Parathyroid adenoma (tissue), 2 donors: Measurements from ENCODE around the gene MAGI1.

Source experiments
- H2AFZ ChIP-seq: fragments of 300-600 bp; sonication (generic); one replicate; pipeline ENCODE4 v1.7.0; 2017; ENCODE audit warnings: antibody characterized with exemption, mild to moderate bottlenecking
- H3K27ac ChIP-seq: fragments of 300-600 bp; sonication (generic); one replicate; pipeline ENCODE4 v1.7.0; 2017
- H3K27me3 ChIP-seq: fragments of 300-600 bp; sonication (generic); one replicate; pipeline ENCODE4 v1.7.0; 2017; ENCODE audit warnings: low read length; ENCODE audit not compliant: control insufficient read depth, insufficient read depth
- H3K36me3 ChIP-seq: fragments of 300-600 bp; sonication (generic); one replicate; pipeline ENCODE4 v1.7.0; 2017; ENCODE audit warnings: low read length; ENCODE audit not compliant: control insufficient read depth, insufficient read depth
- H3K4me1 ChIP-seq: fragments of 300-600 bp; sonication (generic); one replicate; pipeline ENCODE4 v1.7.0; 2017; ENCODE audit warnings: control low read depth
- H3K4me2 ChIP-seq: fragments of 300-600 bp; sonication (generic); one replicate; pipeline ENCODE4 v1.7.0; 2017; ENCODE audit warnings: low read length
- H3K4me3 ChIP-seq: fragments of 300-600 bp; sonication (generic); one replicate; pipeline ENCODE4 v1.7.0; 2017; ENCODE audit warnings: low read depth, low read length
- H3K79me2 ChIP-seq: fragments of 300-600 bp; sonication (generic); one replicate; pipeline ENCODE4 v1.7.0; 2017; ENCODE audit warnings: control low read depth
- H3K9ac ChIP-seq: fragments of 300-600 bp; sonication (generic); one replicate; pipeline ENCODE4 v1.7.0; 2017; ENCODE audit warnings: mild to moderate bottlenecking
- H3K9me3 ChIP-seq: fragments of 300-600 bp; sonication (generic); one replicate; pipeline ENCODE4 v1.7.0; 2017; ENCODE audit warnings: low read length; ENCODE audit not compliant: control insufficient read depth
- TF ChIP-seq, protein P1 (sequence below): fragments of 300-600 bp; sonication (generic); IDR thresholded peaks from one replicate; pipeline ENCODE4 v1.7.0; 2017; ENCODE audit warnings: antibody characterized with exemption, mild to moderate bottlenecking
- donor health status: primary hyperparathyroidism.

Gene MAGI1

DNA sequence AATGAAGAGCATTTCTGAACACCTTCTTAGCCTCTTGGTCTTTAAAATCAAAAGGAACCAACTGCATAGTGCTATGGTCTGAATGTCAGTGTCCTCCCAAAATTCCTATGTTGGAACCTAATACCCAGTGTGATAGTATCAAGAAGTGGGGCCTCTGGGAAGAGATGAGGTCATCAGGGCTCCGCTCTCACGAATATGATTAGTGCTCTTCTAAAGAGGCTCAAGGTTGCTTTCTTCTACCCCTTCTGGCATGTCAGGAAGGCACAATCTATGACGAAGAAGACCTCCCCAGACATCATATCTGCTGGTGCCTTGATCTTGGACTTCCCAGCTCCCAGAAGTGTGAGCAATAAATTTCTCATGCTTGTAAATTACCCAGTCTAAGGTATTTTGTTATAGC, 209.5 kb downstream of the MAGI1 start:
- Histone ChIP-seq H3K9ac (no peak overlapping the region), H3K36me3 (no peaks in the 10 kb centered on the region), H3K9me3 (no peaks in the 10 kb centered on the region), H3K27me3 (no peaks in the 10 kb centered on the region), H3K79me2 (no peaks in the 10 kb centered on the region), H3K27ac (no peak overlapping the region), H3K4me1 (peaks cover 3% of the 10 kb centered on the region), H2AFZ (no peak overlapping the region), H3K4me3 (no peak overlapping the region), H3K4me2 (no peak overlapping the region)
- TF ChIP-seq, protein P1, sequence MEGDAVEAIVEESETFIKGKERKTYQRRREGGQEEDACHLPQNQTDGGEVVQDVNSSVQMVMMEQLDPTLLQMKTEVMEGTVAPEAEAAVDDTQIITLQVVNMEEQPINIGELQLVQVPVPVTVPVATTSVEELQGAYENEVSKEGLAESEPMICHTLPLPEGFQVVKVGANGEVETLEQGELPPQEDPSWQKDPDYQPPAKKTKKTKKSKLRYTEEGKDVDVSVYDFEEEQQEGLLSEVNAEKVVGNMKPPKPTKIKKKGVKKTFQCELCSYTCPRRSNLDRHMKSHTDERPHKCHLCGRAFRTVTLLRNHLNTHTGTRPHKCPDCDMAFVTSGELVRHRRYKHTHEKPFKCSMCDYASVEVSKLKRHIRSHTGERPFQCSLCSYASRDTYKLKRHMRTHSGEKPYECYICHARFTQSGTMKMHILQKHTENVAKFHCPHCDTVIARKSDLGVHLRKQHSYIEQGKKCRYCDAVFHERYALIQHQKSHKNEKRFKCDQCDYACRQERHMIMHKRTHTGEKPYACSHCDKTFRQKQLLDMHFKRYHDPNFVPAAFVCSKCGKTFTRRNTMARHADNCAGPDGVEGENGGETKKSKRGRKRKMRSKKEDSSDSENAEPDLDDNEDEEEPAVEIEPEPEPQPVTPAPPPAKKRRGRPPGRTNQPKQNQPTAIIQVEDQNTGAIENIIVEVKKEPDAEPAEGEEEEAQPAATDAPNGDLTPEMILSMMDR: no peak

DNA sequence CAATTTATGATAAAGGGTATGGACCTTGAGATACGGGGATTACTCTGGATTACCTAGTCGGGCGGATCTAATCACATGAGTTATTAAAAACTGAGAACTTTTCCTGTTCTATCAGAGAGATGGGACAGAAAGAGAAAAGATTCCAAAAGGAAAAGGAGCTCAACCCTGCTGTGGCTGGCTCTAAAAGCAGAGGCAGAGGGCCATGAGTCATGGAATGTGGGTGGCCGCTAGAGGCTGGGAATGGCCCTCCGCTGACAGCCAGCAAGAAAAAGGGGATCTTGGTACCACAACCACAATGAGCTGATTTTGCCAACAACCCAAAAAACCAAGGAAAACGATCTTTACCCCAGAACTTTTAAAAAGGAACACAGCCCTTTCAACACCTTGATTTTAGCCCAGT, 210.0 kb downstream of the MAGI1 start:
- Histone ChIP-seq H2AFZ (no peak overlapping the region), H3K27ac (no peak overlapping the region), H3K27me3 (no peaks in the 10 kb centered on the region), H3K9me3 (no peaks in the 10 kb centered on the region), H3K4me1 (no peaks in the 10 kb centered on the region), H3K4me3 (no peak overlapping the region), H3K36me3 (no peaks in the 10 kb centered on the region), H3K4me2 (no peak overlapping the region), H3K79me2 (no peaks in the 10 kb centered on the region), H3K9ac (no peak overlapping the region)
- TF ChIP-seq, protein P1: no peak

DNA sequence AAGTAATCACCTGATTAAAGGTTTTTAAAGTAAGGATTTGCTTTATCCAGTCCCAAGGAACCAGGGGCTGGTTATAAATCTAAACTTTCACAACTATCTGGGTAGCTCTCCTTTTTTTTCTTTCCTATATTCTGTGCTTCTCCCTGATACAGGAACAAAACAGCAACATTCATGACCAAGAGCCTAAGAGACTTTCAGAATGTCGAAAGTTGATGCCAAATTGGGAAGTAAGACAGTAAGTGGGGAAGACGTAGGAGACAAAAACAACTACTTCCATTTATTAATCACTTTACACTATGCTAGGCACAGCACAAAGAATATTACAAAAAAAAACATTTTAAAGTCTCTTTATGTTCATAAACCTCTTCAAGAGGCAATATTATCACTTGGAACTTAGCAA, 211.6 kb downstream of the MAGI1 start:
- no peaks in the 10 kb centered on the region for H3K36me3 ChIP-seq
- H3K4me3 ChIP-seq: no peak overlapping the region
- no peak overlapping the region for H3K4me2 ChIP-seq
- H3K4me1 ChIP-seq: no peaks in the 10 kb centered on the region
- no peaks in the 10 kb centered on the region for H3K9me3 ChIP-seq
- no peak overlapping the region for H2AFZ ChIP-seq
- no peak overlapping the region for H3K27ac ChIP-seq
- H3K79me2 ChIP-seq: no peaks in the 10 kb centered on the region
- no peak overlapping the region for H3K9ac ChIP-seq
- no peaks in the 10 kb centered on the region for H3K27me3 ChIP-seq
- TF ChIP-seq, protein P1: no peak

DNA sequence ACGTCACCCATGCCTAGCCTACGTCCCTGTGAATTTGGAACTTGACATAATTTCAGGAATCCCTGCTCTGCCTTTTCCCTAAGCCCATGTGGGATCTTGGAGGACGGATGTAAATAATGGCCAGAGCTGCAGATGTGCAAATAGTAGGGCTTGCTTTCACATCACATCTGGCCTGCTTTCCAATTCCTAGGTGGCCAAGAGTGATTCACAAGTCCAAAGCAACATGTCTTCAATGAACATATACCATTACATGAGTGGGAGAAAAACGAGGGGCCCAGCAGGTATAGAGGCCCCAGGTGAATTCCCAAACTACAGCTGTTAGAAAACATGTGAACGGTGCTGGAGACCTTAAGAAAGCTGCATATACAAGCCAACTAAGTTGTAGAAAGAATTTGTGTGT, 214.6 kb downstream of the MAGI1 start:
- H2AFZ ChIP-seq: no peak overlapping the region
- H3K36me3 ChIP-seq: no peaks in the 10 kb centered on the region
- H3K4me3 ChIP-seq: no peak overlapping the region
- no peaks in the 10 kb centered on the region for H3K9me3 ChIP-seq
- no peak overlapping the region for H3K4me2 ChIP-seq
- H3K79me2 ChIP-seq: no peaks in the 10 kb centered on the region
- H3K4me1 ChIP-seq: no peaks in the 10 kb centered on the region
- no peaks in the 10 kb centered on the region for H3K27me3 ChIP-seq
- no peak overlapping the region for H3K9ac ChIP-seq
- TF ChIP-seq, protein P1: no peak
- no peak overlapping the region for H3K27ac ChIP-seq

DNA sequence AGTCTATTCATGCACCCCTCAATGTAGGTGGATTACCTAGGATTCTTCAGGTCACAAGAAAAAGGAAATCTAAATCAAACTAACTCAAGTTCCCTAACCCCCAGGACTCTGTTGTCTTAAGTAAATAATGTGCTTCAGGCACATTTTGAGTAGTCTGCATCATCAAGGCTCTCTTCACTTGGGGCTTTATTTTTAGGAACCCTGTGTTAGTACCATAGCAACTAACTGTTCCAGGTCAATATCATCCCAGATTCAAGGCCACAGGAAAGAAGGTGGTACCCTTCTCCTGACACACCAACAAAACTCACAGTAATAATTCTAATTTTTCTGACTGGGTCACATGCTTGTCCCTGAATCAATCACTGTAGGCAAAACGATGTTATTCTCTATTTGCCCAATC, 218.1 kb downstream of the MAGI1 start:
- Histone ChIP-seq H3K27me3 (no peaks in the 10 kb centered on the region), H3K4me2 (no peak overlapping the region), H2AFZ (no peak overlapping the region), H3K4me3 (no peak overlapping the region), H3K79me2 (no peaks in the 10 kb centered on the region), H3K36me3 (no peaks in the 10 kb centered on the region), H3K9ac (no peak overlapping the region), H3K27ac (no peak overlapping the region), H3K9me3 (no peaks in the 10 kb centered on the region), H3K4me1 (no peaks in the 10 kb centered on the region)
- TF ChIP-seq, protein P1: no peak
